ENCODE data around the gene CNTN4.

Gene CNTN4

DNA sequence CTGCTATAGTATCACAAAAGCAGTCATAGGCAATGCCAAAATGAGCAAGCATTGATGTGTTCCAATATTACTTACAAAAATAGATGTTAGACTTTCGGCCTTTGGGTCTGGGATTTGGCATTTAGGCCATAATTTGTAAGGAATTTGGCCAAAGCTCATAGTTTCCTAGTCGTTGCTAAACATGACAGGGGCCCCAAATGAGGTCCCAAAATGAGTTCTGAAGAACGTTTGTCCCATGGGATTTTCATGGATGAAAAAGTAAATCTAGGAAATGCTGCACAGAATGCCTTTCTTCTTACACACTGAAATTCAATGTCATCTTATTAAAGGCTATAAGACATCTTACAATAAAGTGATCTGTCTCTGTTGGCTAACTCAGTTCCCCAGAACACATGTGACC lies 456.0 kb downstream of the CNTN4 start:
- in situ Hi-C loops (cut with HindIII; ENCODE audit: low pct_ligation_motif_present, low sequenced_read_pairs), result no loop called here
- Histone ChIP-seq H3K27me3 (replicated peaks) (no peaks in the 10 kb centered on the region), H3K4me3 (ENCODE audit: low read depth, low read length) (no peak overlapping the region), H3K27ac (no peak overlapping the region), H3K36me3 (replicated peaks) (no peaks in the 10 kb centered on the region)
- DNase-seq, result no peak
- TF ChIP-seq, protein P1, sequence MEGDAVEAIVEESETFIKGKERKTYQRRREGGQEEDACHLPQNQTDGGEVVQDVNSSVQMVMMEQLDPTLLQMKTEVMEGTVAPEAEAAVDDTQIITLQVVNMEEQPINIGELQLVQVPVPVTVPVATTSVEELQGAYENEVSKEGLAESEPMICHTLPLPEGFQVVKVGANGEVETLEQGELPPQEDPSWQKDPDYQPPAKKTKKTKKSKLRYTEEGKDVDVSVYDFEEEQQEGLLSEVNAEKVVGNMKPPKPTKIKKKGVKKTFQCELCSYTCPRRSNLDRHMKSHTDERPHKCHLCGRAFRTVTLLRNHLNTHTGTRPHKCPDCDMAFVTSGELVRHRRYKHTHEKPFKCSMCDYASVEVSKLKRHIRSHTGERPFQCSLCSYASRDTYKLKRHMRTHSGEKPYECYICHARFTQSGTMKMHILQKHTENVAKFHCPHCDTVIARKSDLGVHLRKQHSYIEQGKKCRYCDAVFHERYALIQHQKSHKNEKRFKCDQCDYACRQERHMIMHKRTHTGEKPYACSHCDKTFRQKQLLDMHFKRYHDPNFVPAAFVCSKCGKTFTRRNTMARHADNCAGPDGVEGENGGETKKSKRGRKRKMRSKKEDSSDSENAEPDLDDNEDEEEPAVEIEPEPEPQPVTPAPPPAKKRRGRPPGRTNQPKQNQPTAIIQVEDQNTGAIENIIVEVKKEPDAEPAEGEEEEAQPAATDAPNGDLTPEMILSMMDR (IDR thresholded peaks at IDR 0.05; ENCODE audit: low read depth, low read length, missing control alignments), result no peak

GRCh38 chr3:2558796-2559195 lies 460.1 kb downstream of the CNTN4 start:
- TF ChIP-seq, protein P1 (IDR thresholded peaks at IDR 0.05; ENCODE audit: low read depth, low read length, missing control alignments), result no peak
- Histone ChIP-seq H3K27me3 (replicated peaks) (no peaks in the 10 kb centered on the region), H3K36me3 (replicated peaks) (no peaks in the 10 kb centered on the region), H3K4me3 (ENCODE audit: low read depth, low read length) (no peak overlapping the region), H3K27ac (no peak overlapping the region)
- in situ Hi-C loops (cut with HindIII; ENCODE audit: low pct_ligation_motif_present, low sequenced_read_pairs), result no loop called here
- no peak for DNase-seq

- in situ Hi-C loops (cut with HindIII; ENCODE audit: low pct_ligation_motif_present, low sequenced_read_pairs), result no loop called here
- no peak overlapping the region for H3K27ac ChIP-seq
- TF ChIP-seq, protein P1 (IDR thresholded peaks at IDR 0.05; ENCODE audit: low read depth, low read length, missing control alignments), result no peak
- DNase-seq, result no peak
- no peaks in the 10 kb centered on the region for H3K27me3 ChIP-seq (replicated peaks)
- no peak overlapping the region for H3K4me3 ChIP-seq (ENCODE audit: low read depth, low read length)
- no peaks in the 10 kb centered on the region for H3K36me3 ChIP-seq (replicated peaks)
These were observed 468.8 kb downstream of the CNTN4 start for GRCh38 chr3:2567451-2567850.

- in situ Hi-C loops (cut with HindIII; ENCODE audit: low pct_ligation_motif_present, low sequenced_read_pairs), result no loop called here
- TF ChIP-seq, protein P1 (IDR thresholded peaks at IDR 0.05; ENCODE audit: low read depth, low read length, missing control alignments), result no peak
- H3K27me3 ChIP-seq (replicated peaks), result no peaks in the 10 kb centered on the region
- no peak for DNase-seq
- H3K27ac ChIP-seq, result no peak overlapping the region
- H3K4me3 ChIP-seq (ENCODE audit: low read depth, low read length), result no peak overlapping the region
- no peaks in the 10 kb centered on the region for H3K36me3 ChIP-seq (replicated peaks)
These were observed 469.5 kb downstream of the CNTN4 start for GRCh38 chr3:2568156-2568555.

DNA sequence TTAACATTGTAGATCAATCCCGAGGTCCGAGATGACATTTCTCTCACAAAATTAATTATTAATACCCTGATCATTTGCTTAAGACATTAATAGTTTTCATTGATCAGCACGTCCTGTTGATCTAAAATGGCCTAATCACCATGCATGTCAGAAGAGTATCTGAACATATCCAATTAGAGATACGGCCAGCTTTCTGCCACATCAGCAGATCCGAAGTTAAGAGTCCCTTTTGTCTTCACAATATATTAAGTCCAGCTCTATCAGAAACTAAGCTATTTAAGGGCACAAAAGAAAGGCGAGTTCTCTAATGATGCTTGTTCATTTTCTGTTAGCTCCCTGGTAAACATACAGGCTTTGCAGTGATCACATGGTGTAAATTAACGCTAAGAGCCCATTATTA lies 470.3 kb downstream of the CNTN4 start:
- Histone ChIP-seq H3K4me3 (ENCODE audit: low read depth, low read length) (no peak overlapping the region), H3K27ac (no peak overlapping the region), H3K36me3 (replicated peaks) (no peaks in the 10 kb centered on the region), H3K27me3 (replicated peaks) (no peaks in the 10 kb centered on the region)
- TF ChIP-seq, protein P1 (IDR thresholded peaks at IDR 0.05; ENCODE audit: low read depth, low read length, missing control alignments), result no peak
- in situ Hi-C loops (cut with HindIII; ENCODE audit: low pct_ligation_motif_present, low sequenced_read_pairs), result no loop called here
- no peak for DNase-seq

- Histone ChIP-seq H3K36me3 (replicated peaks) (no peaks in the 10 kb centered on the region), H3K27me3 (replicated peaks) (no peaks in the 10 kb centered on the region), H3K4me3 (ENCODE audit: low read depth, low read length) (no peak overlapping the region), H3K27ac (no peak overlapping the region)
- TF ChIP-seq, protein P1 (IDR thresholded peaks at IDR 0.05; ENCODE audit: low read depth, low read length, missing control alignments), result no peak
- DNase-seq, result no peak
- in situ Hi-C loops (cut with HindIII; ENCODE audit: low pct_ligation_motif_present, low sequenced_read_pairs), result no loop called here
These were observed 478.9 kb downstream of the CNTN4 start for GRCh38 chr3:2577571-2577970.

Measured in brain microvascular endothelial cell (primary cell).